GM19328 (cell line): ENCODE measurements around the gene GARNL3.

Source experiments
- ATAC-seq: cut with Tn5 transposase; IDR thresholded peaks from one replicate; pipeline ENCODE4 v1.9.1; 2021; ENCODE audit warnings: mild to moderate bottlenecking, moderate library complexity; ENCODE audit not compliant: unreplicated experiment

GARNL3 gene

GRCh38 chr9:127397646-127398274 is 133.2 kb downstream of the GARNL3 start:
- no peak for ATAC-seq

- no peak for ATAC-seq
Measured at GRCh38 chr9:127398275-127398647, 133.7 kb downstream of the GARNL3 start.

- no peak for ATAC-seq
Measured at GRCh38 chr9:127398715-127399400, 134.3 kb downstream of the GARNL3 start.

GRCh38 chr9:127399736-127400269 is 135.2 kb downstream of the GARNL3 start:
- no peak for ATAC-seq

- no peak for ATAC-seq
Measured at GRCh38 chr9:127402401-127403090, 138.0 kb downstream of the GARNL3 start.

- ATAC-seq, result no peak
Measured at GRCh38 chr9:127403507-127404192, 139.1 kb downstream of the GARNL3 start.

DNA sequence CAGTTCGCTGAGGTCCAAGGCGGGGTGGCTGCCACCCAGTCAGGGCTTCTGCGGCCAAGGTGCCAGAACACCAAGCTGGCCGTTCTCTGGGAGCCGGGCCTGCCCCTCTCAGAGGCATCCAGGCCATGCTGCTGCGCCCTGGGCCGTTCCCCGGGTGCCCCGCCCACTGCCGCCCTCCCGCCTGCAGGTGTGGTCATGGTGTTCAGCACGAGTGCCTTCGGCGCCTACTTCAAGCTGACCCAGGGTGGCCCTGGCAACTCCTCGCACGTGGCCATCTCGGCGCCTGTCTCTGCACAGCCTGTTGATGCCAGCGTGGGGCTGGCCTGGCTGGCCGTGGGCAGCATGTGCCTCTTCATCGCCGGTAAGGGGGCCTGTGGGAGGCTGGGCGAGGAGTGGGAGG is 140.1 kb downstream of the GARNL3 start:
- ATAC-seq, result no peak

- no peak for ATAC-seq
Measured at GRCh38 chr9:127405344-127406125, 141.0 kb downstream of the GARNL3 start.

- no peak for ATAC-seq
Measured at GRCh38 chr9:127406799-127407491, 142.4 kb downstream of the GARNL3 start.

DNA sequence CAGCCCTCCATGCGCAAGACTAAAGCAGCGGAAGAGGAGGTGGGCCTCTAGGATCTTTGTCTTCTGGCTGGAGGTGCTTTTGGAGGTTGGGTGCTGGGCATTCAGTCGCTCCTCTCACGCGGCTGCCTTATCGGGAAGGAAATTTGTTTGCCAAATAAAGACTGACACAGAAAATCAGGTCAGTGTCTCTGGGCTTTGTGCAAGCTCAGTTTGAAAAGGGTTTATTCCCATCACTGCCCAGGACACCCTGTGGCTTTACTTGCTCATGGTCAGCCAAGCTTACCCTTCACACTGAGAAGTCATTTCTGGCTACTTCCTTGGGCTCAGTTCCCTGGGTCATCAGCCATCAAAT is 142.9 kb downstream of the GARNL3 start:
- ATAC-seq, result no peak

GRCh38 chr9:127411122-127411521 is 146.5 kb downstream of the GARNL3 start:
- ATAC-seq, result no peak

GRCh38 chr9:127415141-127415540 is 150.6 kb downstream of the GARNL3 start:
- ATAC-seq, result no peak

DNA sequence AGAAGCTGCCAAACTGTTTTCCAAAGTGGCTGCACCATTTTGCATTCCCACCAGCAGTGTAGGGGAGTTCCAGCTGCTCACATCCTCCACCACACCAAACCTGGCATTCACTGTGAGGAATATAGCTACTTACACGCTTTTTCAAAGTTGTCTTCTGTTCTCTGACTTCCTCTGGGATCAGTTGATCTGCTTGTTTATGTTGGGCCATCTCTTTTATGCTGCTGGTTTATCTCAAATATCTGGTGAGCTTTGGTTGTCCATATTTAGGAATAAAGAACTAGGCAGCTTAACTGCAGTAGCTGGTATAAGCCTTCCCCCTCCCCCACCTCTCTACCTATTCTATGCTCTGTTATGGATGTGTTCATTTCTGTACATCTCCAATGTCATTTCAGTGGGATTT is 151.1 kb downstream of the GARNL3 start:
- no peak for ATAC-seq

DNA sequence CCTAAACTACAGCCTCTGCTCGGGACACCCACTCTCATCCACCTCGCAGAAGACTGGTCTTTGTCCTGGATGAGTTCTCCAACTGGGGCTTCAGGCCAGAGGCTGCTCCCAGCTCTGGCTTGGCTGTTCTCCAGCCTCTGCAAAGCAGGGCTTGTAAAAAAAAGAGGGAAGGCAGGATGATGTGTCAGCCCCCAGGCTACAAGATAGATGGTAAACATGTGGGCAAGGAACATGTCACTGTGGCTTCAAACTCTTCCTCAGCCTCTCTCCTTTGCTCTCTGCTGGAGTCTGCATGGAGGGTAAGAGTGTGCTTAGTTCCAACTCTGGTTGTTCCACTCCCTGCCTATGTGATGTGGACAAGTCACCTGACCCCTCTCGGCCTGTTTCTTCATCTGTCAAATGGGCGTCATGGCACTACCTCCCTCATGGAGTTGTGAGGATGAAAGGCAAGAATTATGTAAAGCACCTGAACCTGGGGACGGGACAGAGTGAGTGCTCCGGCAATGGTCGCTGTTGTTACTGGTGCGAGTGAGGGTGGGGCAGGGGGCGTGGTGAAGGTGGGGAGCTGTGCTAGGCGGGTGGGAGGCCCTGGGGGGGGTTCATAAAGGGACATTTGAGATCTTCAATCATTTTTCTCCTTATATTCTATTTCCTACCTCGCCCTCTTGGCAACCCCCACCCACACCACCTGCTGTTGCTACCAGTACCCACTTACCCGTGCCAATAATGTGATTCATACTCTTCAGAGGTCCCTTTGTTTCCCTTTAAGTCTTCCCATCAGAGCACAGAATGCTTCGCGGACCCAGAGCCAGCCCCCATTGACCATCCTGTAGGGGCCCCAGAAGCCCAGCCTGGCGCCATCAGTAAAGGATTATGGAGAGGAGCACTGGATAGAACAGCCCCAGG is 152.8 kb downstream of the GARNL3 start:
- no peak for ATAC-seq

GRCh38 chr9:127418037-127418471 is 153.5 kb downstream of the GARNL3 start:
- no peak for ATAC-seq

DNA sequence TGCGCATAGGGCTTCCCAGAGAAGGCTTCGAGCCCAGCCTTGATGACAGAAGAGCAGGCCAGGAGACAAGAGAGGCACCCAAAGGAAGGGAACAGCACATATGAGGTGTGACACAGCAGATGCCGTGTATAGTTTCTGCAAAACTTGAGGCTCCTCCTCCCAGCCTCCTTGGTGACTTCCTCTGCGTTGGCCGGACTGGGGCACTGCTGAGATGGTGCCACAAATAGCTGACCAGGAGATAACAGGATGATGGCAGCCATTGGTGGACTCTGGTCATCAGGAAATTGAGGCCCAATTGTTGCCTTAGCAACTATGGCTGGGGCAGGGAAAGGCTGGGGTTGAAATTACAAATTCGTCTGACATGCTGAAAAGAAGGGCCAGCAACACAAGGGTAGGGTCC is 154.8 kb downstream of the GARNL3 start:
- no peak for ATAC-seq

GRCh38 chr9:127421057-127421456 is 156.5 kb downstream of the GARNL3 start:
- no peak for ATAC-seq

DNA sequence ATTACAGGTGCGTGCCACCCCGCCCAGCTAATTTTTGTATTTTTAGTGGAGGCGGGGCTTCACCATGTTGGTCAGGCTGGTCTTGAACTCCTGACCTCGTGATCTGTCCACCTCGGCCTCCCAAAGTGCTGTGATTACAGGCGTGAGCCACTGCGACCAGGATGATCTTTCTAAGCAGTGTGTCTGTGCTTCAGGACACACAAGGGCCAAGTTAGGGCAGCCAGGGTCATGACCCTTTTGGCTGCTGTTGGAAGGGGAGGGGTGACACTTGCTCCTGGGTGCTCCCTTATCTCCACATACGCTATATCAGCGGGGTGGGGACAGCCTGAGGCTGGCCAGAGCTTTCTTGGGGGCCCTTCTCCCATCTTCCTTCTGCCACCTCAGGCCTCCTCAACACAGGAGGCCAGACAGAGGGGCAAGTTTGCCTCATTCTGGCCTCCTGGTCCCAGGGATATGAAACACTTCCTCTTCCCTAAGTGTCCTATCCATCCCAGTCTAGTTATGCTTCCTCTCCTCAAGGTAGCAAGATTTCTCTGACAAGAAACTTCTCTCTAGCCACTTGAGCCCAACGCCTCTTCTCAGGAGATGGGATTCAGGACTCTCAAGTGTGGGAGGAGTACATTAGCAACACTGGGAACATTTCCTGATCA is 157.7 kb downstream of the GARNL3 start:
- no peak for ATAC-seq

- ATAC-seq, result no peak
Measured at GRCh38 chr9:127422787-127423186, 158.2 kb downstream of the GARNL3 start.
